AG08395 (cell line): Measurements from ENCODE around the gene PSMC5.
"Not testable (repeated sequence)": the region's sequence is repeated elsewhere in the genome, so short reads cannot be mapped to it uniquely, and the experiment has no call there.

Source experiments
- DNase-seq: peaks from one replicate; pipeline ENCODE4 v3.0.0; 2012; ENCODE audit warnings: mixed read lengths, low spot score

The PSMC5 gene

GRCh38 chr17:63871646-63872365 is 44.6 kb downstream of the PSMC5 start:
- not testable (repeated sequence) for DNase-seq

GRCh38 chr17:63873577-63873976 is 46.3 kb downstream of the PSMC5 start, which contains the start of gene CSH2:
TSS of gene CSH2 (minus strand) at chr17:63873677. CDS start at chr17:63873614, 63 bp downstream.
- not testable (repeated sequence) for DNase-seq

DNA sequence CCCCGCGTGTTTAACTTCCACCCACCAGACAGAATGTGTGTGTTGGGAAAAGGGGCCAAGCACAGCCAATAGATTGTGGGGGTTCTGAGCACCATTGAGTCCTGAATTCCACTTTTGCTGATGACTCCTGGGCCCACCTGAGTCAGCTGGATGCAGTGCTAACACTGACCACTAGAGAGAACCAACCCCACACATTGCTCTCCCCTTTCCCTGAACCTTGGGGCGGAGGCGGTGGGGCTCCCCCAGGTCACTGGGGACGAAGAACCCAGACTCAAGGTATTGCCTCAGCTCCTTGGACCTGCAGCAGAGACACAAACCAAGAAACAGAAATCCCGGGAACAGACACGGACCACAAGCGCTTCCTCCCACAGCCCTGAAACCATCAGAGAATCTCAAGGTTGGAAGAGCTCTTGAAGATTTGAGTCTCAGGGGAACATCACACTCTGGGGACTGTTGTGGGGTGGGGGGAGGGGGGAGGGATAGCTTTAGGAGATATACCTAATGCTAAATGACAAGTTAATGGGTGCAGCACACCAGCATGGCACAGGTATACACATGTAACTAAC is 46.9 kb downstream of the PSMC5 start:
- not testable (repeated sequence) for DNase-seq

GRCh38 chr17:63874693-63875092 is 47.5 kb downstream of the PSMC5 start:
- not testable (repeated sequence) for DNase-seq

DNA sequence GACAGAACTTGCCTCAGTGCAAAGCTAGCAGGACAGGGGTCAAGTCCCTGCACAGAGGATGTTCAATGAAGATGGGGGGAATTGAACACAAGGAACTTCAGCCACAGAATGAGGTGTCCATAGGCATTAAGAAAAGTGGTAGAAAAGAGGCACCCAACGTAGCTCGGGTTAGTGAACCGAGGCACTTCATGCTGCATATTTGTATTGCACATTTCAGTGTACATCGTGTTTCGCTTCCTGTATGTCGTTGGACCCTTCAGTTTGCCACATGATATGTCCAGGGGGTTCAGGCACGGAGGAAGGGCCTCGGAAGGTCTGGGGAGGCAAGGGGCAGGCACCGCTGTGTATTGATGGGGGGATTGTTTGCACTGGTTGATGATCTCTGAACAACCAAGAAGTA is 51.2 kb downstream of the PSMC5 start:
- not testable (repeated sequence) for DNase-seq

DNA sequence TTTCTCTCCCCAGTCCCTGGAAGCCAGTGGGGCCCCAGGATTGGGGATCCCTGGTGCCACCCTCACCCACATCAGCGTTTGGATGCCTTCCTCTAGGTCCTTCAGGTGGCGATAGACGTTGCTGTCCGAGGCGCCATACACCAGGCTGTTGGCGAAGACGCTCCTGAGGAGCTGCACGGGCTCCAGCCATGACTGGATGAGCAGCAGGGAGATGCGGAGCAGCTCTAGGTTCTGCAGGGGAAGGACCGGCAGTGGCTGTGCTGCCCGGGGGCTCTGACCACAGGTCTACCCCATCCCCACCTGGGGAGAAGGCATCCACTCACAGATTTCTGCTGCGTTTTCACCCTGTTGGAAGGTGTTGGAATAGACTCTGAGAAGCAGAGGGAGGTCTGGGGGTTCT is 53.5 kb downstream of the PSMC5 start:
- no peak for DNase-seq

DNA sequence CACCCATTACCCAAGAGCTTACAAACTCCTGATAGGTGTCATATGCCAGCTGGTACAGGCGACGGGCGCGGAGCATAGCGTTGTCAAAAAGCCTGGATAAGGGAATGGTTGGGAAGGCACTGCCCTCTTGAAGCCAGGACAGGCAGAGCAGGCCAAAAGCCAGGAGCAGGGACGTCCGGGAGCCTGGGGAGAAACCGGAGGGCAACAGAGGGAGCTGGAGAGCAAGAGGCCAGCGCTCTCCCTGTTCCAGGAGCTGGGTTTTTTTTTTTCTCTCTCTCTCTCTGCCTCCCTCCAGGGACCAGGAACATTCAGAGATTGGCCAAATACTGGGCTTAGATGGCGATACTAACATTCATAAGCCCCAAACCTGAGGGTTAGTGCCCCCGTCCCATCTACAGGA is 54.1 kb downstream of the PSMC5 start:
- not testable (repeated sequence) for DNase-seq
